ENCODE measurements around the gene REC114.

- TF ChIP-seq POLR2AphosphoS5 (IDR thresholded peaks at IDR 0.05; ENCODE audit: low read depth, low read length): no peak
- TF ChIP-seq SIN3A (IDR thresholded peaks at IDR 0.05; ENCODE audit: borderline replicate concordance, insufficient read depth, low read length): no peak
- TF ChIP-seq REST (IDR thresholded peaks at IDR 0.05; ENCODE audit: insufficient read depth in 1 of 2, low read depth in 2 of 2, low read length in 2 of 2): no peak
- no peak for TF ChIP-seq TAF1 (IDR thresholded peaks at IDR 0.05; ENCODE audit: borderline replicate concordance, insufficient read depth, low read length)
- TF ChIP-seq FOXP2 (optimal IDR thresholded peaks at IDR 0.05; ENCODE audit: borderline replicate concordance, extremely low read depth, extremely low read length, insufficient read depth): no peak
Observed at GRCh38 chr15:73596174-73596573, 153.2 kb downstream of the REC114 start.

Data from PFSK-1 (cell line).